ENCODE measurements around the gene DACT2. TPM values are rescaled to one million over a fixed set of nuclear protein-coding genes. Genes with fewer than 3 reads are reported as not detected.

DACT2 gene
- total RNA-seq, 2 donors from 2014 or later, result not detected

DNA sequence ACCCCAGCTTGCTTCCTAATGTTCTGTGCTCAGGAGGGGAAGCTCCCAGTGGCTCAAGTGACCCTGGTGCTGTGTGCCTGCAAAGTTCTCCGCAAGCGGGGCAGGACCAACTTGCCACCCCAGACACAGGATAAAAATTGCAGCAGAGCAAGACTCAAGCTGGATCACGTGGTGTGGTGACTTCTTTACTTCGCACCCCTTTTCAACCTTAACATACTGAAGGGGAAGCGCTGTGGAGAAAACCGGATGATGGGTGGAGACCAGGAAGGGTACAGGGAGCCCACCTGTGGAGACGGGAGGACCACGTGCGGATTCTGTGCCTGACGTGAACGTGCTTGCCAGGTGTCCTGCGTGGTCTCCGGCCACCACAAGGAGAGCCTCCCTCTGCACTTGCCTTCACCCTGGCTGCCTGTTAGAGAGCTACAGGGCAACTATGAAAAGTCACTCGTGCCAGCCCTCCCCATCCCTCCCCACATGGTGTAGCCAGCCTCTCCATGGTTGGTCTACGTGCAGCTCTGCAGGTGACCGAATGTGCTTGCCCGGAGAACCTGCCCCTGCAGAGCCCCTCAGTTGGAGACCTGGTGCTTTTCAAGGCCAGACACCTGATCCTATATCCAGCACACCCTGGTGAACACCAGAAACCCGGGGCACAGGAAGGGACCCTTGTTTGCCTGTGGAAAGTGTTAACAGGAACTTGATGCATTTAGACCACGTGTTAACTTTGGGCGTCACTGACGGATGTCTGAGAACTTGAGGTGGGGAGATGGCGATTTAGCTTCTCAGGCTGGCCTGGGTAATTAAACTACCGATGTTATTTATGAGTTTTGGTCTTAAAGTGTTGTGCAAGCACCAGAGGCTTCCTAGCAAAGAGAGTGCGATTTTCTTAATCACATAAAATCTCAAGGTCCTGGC is 23.9 kb upstream of the DACT2 start:
- H3K4me3 Mint-ChIP-seq, result no peak overlapping the region
- no peaks in the 10 kb centered on the region for H3K36me3 Mint-ChIP-seq
- DNase-seq (ENCODE audit: low spot score), result no peak
- no peak overlapping the region for H3K27ac Mint-ChIP-seq
- no peaks in the 10 kb centered on the region for H3K9me3 Mint-ChIP-seq
- H3K4me1 Mint-ChIP-seq (ENCODE audit: low read depth in 2 of 2), result peaks cover 0 to 12% of the 10 kb centered on the region in 2 donors
- ATAC-seq, result no peak
- H3K27me3 Mint-ChIP-seq, result peaks cover 0 to 25% of the 10 kb centered on the region in 2 donors

- no peaks in the 10 kb centered on the region for H3K36me3 Mint-ChIP-seq
- H3K27ac Mint-ChIP-seq, result no peak overlapping the region
- H3K9me3 Mint-ChIP-seq, result no peaks in the 10 kb centered on the region
- no peak for DNase-seq (ENCODE audit: low spot score)
- ATAC-seq, result no peak
- peaks cover 0 to 12% of the 10 kb centered on the region in 2 donors for H3K4me1 Mint-ChIP-seq (ENCODE audit: low read depth in 2 of 2)
- peaks cover 0 to 22% of the 10 kb centered on the region in 2 donors for H3K27me3 Mint-ChIP-seq
- H3K4me3 Mint-ChIP-seq, result no peak overlapping the region
Observed at GRCh38 chr6:168342636-168343035, 23.1 kb upstream of the DACT2 start.

- Mint-ChIP-seq H3K27ac (no peak overlapping the region), H3K9me3 (no peaks in the 10 kb centered on the region), H3K36me3 (no peaks in the 10 kb centered on the region), H3K4me1 (ENCODE audit: low read depth in 2 of 2) (peaks cover 4 to 12% of the 10 kb centered on the region in 2 donors), H3K4me3 (no peak overlapping the region), H3K27me3 (peaks cover 0 to 20% of the 10 kb centered on the region in 2 donors)
- ATAC-seq, result no peak
- DNase-seq (ENCODE audit: low spot score), result no peak
Observed at GRCh38 chr6:168341280-168341900, 21.8 kb upstream of the DACT2 start.

DNA sequence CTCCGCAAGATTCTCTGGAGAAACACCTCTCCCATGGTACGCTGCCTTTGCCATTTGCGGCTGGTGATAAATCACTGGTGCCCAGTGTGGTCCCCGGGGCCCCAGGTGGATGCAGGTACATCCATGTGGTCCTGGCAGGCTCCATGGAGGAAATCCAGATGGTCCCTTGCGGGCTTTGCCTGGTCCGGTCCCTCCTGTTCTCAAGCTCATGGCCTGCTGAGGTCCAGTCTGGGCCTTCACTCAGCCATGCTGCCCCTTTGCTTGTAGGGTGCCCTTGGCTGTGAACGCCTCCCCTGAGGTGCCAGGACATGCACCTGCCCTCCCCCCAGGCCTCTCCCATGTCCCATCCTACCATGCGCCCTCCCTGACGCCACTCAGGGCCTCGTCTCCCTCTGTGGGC is 21.2 kb upstream of the DACT2 start:
- Mint-ChIP-seq H3K4me3 (no peak overlapping the region), H3K27ac (no peak overlapping the region), H3K36me3 (no peaks in the 10 kb centered on the region), H3K9me3 (no peaks in the 10 kb centered on the region), H3K27me3 (peaks cover 0 to 18% of the 10 kb centered on the region in 2 donors), H3K4me1 (ENCODE audit: low read depth in 2 of 2) (peaks cover 4 to 12% of the 10 kb centered on the region in 2 donors)
- DNase-seq (ENCODE audit: low spot score) (no peak), ATAC-seq (no peak)

GRCh38 chr6:168338777-168339176 is 19.2 kb upstream of the DACT2 start:
- no peak for DNase-seq (ENCODE audit: low spot score)
- Mint-ChIP-seq H3K27ac (no peak overlapping the region), H3K4me1 (ENCODE audit: low read depth in 2 of 2) (peaks cover 2 to 4% of the 10 kb centered on the region in 2 donors), H3K36me3 (no peaks in the 10 kb centered on the region), H3K27me3 (peaks cover 0 to 9% of the 10 kb centered on the region in 2 donors), H3K9me3 (no peaks in the 10 kb centered on the region), H3K4me3 (no peak overlapping the region)
- no peak for ATAC-seq

- Mint-ChIP-seq H3K36me3 (no peaks in the 10 kb centered on the region), H3K9me3 (no peaks in the 10 kb centered on the region), H3K4me1 (ENCODE audit: low read depth in 2 of 2) (peaks cover 0 to 4% of the 10 kb centered on the region in 2 donors), H3K27ac (no peak overlapping the region), H3K27me3 (peaks cover 0 to 12% of the 10 kb centered on the region in 2 donors), H3K4me3 (no peak overlapping the region)
- DNase-seq (ENCODE audit: low spot score), result no peak
- no peak for ATAC-seq
Observed at GRCh38 chr6:168336967-168337366, 17.4 kb upstream of the DACT2 start.

DNA sequence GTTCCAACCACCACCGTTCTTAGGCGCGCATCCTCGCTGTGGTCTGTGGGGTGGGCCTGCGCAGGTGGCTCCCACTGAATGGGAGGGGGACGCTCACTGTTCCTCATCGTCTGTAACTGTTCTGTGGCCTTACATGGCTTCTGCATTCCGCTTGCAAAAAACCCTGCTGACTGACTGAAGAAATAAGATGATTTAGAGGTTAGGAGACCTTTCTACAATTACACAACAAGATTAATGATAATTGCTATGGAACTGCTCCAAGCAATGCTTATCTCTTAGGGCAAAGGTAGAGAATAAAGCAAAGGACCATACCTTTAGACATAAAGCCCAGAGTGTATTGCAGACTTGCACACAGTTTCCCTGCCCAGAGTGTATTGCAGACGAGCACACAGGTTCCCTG is 14.4 kb upstream of the DACT2 start:
- H3K27ac Mint-ChIP-seq, result no peak overlapping the region
- DNase-seq (ENCODE audit: low spot score) (no peak), ATAC-seq (no peak)
- H3K9me3 Mint-ChIP-seq, result no peaks in the 10 kb centered on the region
- no peak overlapping the region for H3K4me3 Mint-ChIP-seq
- H3K36me3 Mint-ChIP-seq, result no peaks in the 10 kb centered on the region
- H3K27me3 Mint-ChIP-seq, result peaks cover 11 to 29% of the 10 kb centered on the region in 2 donors
- peaks cover 0 to 4% of the 10 kb centered on the region in 2 donors for H3K4me1 Mint-ChIP-seq (ENCODE audit: low read depth in 2 of 2)

- H3K4me1 Mint-ChIP-seq (ENCODE audit: low read depth in 2 of 2), result peaks cover 0 to 4% of the 10 kb centered on the region in 2 donors
- no peaks in the 10 kb centered on the region for H3K9me3 Mint-ChIP-seq
- ATAC-seq (no peak), DNase-seq (ENCODE audit: low spot score) (no peak)
- H3K4me3 Mint-ChIP-seq, result no peak overlapping the region
- H3K27me3 Mint-ChIP-seq, result peaks cover 11 to 33% of the 10 kb centered on the region in 2 donors
- no peak overlapping the region for H3K27ac Mint-ChIP-seq
- no peaks in the 10 kb centered on the region for H3K36me3 Mint-ChIP-seq
Observed at GRCh38 chr6:168333491-168333890, 13.9 kb upstream of the DACT2 start.

GRCh38 chr6:168333039-168333438 is 13.5 kb upstream of the DACT2 start:
- Mint-ChIP-seq H3K4me3 (no peak overlapping the region), H3K9me3 (no peaks in the 10 kb centered on the region), H3K27me3 (peaks cover 11 to 34% of the 10 kb centered on the region in 2 donors), H3K36me3 (no peaks in the 10 kb centered on the region), H3K4me1 (ENCODE audit: low read depth in 2 of 2) (peaks cover 0 to 4% of the 10 kb centered on the region in 2 donors), H3K27ac (no peak overlapping the region)
- no peak for ATAC-seq
- no peak for DNase-seq (ENCODE audit: low spot score)

- Mint-ChIP-seq H3K27ac (no peak overlapping the region), H3K4me1 (ENCODE audit: low read depth in 2 of 2) (peaks cover 0 to under 1% of the 10 kb centered on the region in 2 donors), H3K4me3 (no peak overlapping the region), H3K36me3 (no peaks in the 10 kb centered on the region), H3K27me3 (peaks cover 19 to 40% of the 10 kb centered on the region in 2 donors), H3K9me3 (no peaks in the 10 kb centered on the region)
- DNase-seq (ENCODE audit: low spot score), result no peak
- ATAC-seq, result no peak
Observed at GRCh38 chr6:168332020-168332419, 12.4 kb upstream of the DACT2 start.

DNA sequence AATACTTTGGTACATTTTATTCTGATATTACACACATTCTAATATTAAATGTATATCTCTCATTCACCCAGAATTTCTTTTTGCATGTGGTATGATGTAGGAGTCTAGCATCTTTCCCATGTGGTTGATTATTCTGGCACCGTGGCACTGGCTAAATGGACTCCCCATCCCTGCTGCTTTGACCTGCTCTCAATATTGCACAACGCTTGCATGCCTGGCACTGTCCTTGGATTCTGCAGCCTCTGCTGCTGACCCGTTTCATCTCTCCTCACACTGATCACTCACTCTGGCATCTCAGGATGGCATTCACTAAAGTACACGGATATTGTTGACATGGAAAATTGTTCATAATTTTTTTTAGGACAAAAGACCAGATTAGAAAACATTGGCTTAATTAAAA is 11.5 kb upstream of the DACT2 start:
- no peaks in the 10 kb centered on the region for H3K4me1 Mint-ChIP-seq (ENCODE audit: low read depth in 2 of 2)
- DNase-seq (ENCODE audit: low spot score) (no peak), ATAC-seq (no peak)
- no peaks in the 10 kb centered on the region for H3K9me3 Mint-ChIP-seq
- H3K27ac Mint-ChIP-seq, result no peak overlapping the region
- H3K4me3 Mint-ChIP-seq, result no peak overlapping the region
- peaks cover 29 to 46% of the 10 kb centered on the region in 2 donors for H3K27me3 Mint-ChIP-seq
- H3K36me3 Mint-ChIP-seq, result no peaks in the 10 kb centered on the region

GRCh38 chr6:168330403-168330802 is 10.8 kb upstream of the DACT2 start:
- Mint-ChIP-seq H3K4me1 (ENCODE audit: low read depth in 2 of 2) (no peaks in the 10 kb centered on the region), H3K27me3 (peaks cover 35 to 49% of the 10 kb centered on the region in 2 donors), H3K36me3 (no peaks in the 10 kb centered on the region), H3K27ac (no peak overlapping the region), H3K9me3 (no peaks in the 10 kb centered on the region), H3K4me3 (no peak overlapping the region)
- DNase-seq (ENCODE audit: low spot score) (no peak), ATAC-seq (no peak)

DNA sequence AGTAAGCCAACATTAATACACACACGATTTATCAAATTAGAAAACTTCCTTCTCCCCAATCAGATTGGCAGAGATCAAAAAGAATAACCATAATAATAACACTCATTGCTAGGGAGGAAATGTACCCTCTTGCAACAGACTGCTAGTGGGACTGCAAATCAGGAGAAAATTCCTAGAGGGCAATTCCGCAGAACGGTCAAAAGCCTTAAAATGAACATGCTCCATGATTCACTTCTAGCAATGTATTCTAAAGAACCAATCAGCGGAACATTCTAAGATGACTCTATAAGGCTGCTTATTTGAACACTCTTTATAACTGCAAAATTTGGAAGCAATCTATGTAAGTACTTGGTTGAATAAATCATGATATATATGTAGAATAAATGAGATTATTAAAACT is 8.5 kb upstream of the DACT2 start:
- H3K9me3 Mint-ChIP-seq, result no peaks in the 10 kb centered on the region
- no peak for DNase-seq (ENCODE audit: low spot score)
- no peak for ATAC-seq
- H3K4me1 Mint-ChIP-seq (ENCODE audit: low read depth in 2 of 2), result no peaks in the 10 kb centered on the region
- no peaks in the 10 kb centered on the region for H3K36me3 Mint-ChIP-seq
- no peak overlapping the region for H3K4me3 Mint-ChIP-seq
- H3K27ac Mint-ChIP-seq, result no peak overlapping the region
- H3K27me3 Mint-ChIP-seq, result peaks cover 46 to 55% of the 10 kb centered on the region in 2 donors
